Neural progenitor cell (in vitro differentiated cells): Measurements from ENCODE around the gene TNNI2. TPM values are rescaled to one million over a fixed set of nuclear protein-coding genes. Genes with fewer than 3 reads are reported as not detected.

Experiments used
- DNase-seq: peaks from one replicate; pipeline ENCODE4 v3.0.0-alpha.2; 2016; ENCODE audit warnings: low spot score
- H2AFZ ChIP-seq: fragments of 200-600 bp; sonication (generic); replicated peaks from 2 replicates; pipeline ENCODE4 v1.6.1; 2016; ENCODE audit warnings: antibody characterized with exemption
- H3F3A ChIP-seq: fragments of 200-600 bp; sonication (generic); 2 replicates; pipeline ENCODE4 v1.6.1; 2016; ENCODE audit warnings: antibody characterized with exemption, low read depth
- H3K27ac ChIP-seq: fragments of 200-600 bp; sonication (generic); 2 replicates; pipeline ENCODE4 v1.5.1; 2016; ENCODE audit warnings: mild to moderate bottlenecking
- H3K27me3 ChIP-seq: fragments of 200-600 bp; sonication (generic); 2 replicates; pipeline ENCODE4 v1.6.1; 2016; ENCODE audit warnings: mild to moderate bottlenecking, moderate library complexity
- H3K36me3 ChIP-seq: fragments of 200-600 bp; sonication (generic); 2 replicates; pipeline ENCODE4 v1.5.1; 2016
- H3K4me1 ChIP-seq: fragments of 200-600 bp; sonication (generic); 2 replicates; pipeline ENCODE4 v1.6.1; 2016; ENCODE audit warnings: mixed run types
- H3K4me2 ChIP-seq: fragments of 200-600 bp; sonication (generic); 2 replicates; pipeline ENCODE4 v1.6.1; 2016
- H3K4me3 ChIP-seq: fragments of 200-600 bp; sonication (generic); 2 replicates; pipeline ENCODE4 v1.5.1; 2016
- H3K79me2 ChIP-seq: fragments of 200-600 bp; sonication (generic); 2 replicates; pipeline ENCODE4 v1.6.1; 2016; ENCODE audit warnings: low read depth
- H3K9ac ChIP-seq: fragments of 200-600 bp; sonication (generic); 2 replicates; pipeline ENCODE4 v1.6.1; 2016
- H3K9me3 ChIP-seq: fragments of 200-600 bp; sonication (generic); 2 replicates; pipeline ENCODE4 v1.5.1; 2016; ENCODE audit warnings: low read depth
- H4K20me1 ChIP-seq: fragments of 200-600 bp; sonication (generic); 2 replicates; pipeline ENCODE4 v1.6.1; 2016; ENCODE audit warnings: low read depth
- H3K27ac Mint-ChIP-seq: 3 replicates; pipeline ENCODE4 v1.8.0; 2021; ENCODE audit warnings: mixed read lengths
- H3K27me3 Mint-ChIP-seq: 2 replicates; pipeline ENCODE4 v1.8.0; 2022; ENCODE audit warnings: low read depth, mild to moderate bottlenecking, inconsistent platforms, moderate library complexity, mixed read lengths; ENCODE audit not compliant: insufficient read depth
- H3K36me3 Mint-ChIP-seq: 3 replicates; pipeline ENCODE4 v1.8.0; 2021; ENCODE audit warnings: mixed read lengths
- H3K4me1 Mint-ChIP-seq: 3 replicates; pipeline ENCODE4 v1.8.0; 2021; ENCODE audit warnings: mixed read lengths
- H3K4me3 Mint-ChIP-seq: 3 replicates; pipeline ENCODE4 v1.8.0; 2021; ENCODE audit warnings: mild to moderate bottlenecking, moderate library complexity, mixed read lengths
- H3K9me3 Mint-ChIP-seq: 3 replicates; pipeline ENCODE4 v1.8.0; 2020; ENCODE audit warnings: mixed read lengths
- EZH2 ChIP-seq: fragments of 200-600 bp; sonication (generic); IDR thresholded peaks from 2 replicates; pipeline ENCODE4 v1.6.1; 2017; ENCODE audit warnings: antibody characterized with exemption, mild to moderate bottlenecking, moderate library complexity
- EZH2phosphoT487 ChIP-seq: fragments of 200-600 bp; sonication (generic); IDR thresholded peaks from 2 replicates; pipeline ENCODE4 v1.6.1; 2017; ENCODE audit warnings: antibody characterized with exemption
- total RNA-seq: library from RNA; depleted of rRNA; stranded (reverse); fragments of >200 nt; gene quantifications from 2 replicates; pipeline ENCODE4 v1.2.3, GENCODE V29; 2015; ENCODE audit warnings: low replicate concordance
- TF ChIP-seq, protein P1 (sequence below): fragments of 200-600 bp; sonication (generic); IDR thresholded peaks from 2 replicates; pipeline ENCODE4 v1.5.1; 2017; ENCODE audit warnings: antibody characterized with exemption, mild to moderate bottlenecking

Gene TNNI2
- total RNA-seq, 1 donor from 2014 or later, result 2.6 TPM

DNA sequence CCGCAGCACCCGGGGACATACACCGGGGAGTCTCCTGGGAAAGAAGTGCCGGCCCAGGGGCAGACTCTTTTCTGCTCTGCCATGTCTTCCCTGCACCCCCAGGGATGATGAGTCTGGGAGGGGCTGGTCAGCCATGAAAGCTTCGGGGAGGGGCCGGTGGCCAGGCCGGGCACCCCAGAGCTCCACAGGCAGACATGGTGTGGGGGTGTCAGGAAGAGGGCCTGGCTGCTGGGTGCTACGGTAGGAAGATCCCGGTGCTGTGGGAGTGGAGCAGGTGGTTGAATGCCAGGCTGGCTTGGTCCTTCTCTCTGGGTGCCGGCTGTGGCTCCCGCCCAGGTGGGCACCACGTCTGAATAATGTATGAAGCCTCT lies 31.5 kb downstream of the TNNI2 start:
- Histone ChIP-seq H3K79me2 (no peaks in the 10 kb centered on the region), H3K36me3 (no peaks in the 10 kb centered on the region), H3K4me2 (no peak overlapping the region), H2AFZ (no peak overlapping the region), H3F3A (no peaks in the 10 kb centered on the region), H3K4me1 (no peaks in the 10 kb centered on the region), H3K27ac (no peak overlapping the region), H3K27me3 (peaks cover 16% of the 10 kb centered on the region), H3K9ac (no peak overlapping the region), H3K9me3 (no peaks in the 10 kb centered on the region), H3K4me3 (no peak overlapping the region), H4K20me1 (no peaks in the 10 kb centered on the region)
- Mint-ChIP-seq H3K4me3 (no peak overlapping the region), H3K27ac (peak overlapping the region; percentile 66), H3K36me3 (no peaks in the 10 kb centered on the region), H3K4me1 (peaks cover 36% of the 10 kb centered on the region), H3K9me3 (no peaks in the 10 kb centered on the region), H3K27me3 (peaks cover 13% of the 10 kb centered on the region)
- no peak for DNase-seq
- TF ChIP-seq, protein P1, sequence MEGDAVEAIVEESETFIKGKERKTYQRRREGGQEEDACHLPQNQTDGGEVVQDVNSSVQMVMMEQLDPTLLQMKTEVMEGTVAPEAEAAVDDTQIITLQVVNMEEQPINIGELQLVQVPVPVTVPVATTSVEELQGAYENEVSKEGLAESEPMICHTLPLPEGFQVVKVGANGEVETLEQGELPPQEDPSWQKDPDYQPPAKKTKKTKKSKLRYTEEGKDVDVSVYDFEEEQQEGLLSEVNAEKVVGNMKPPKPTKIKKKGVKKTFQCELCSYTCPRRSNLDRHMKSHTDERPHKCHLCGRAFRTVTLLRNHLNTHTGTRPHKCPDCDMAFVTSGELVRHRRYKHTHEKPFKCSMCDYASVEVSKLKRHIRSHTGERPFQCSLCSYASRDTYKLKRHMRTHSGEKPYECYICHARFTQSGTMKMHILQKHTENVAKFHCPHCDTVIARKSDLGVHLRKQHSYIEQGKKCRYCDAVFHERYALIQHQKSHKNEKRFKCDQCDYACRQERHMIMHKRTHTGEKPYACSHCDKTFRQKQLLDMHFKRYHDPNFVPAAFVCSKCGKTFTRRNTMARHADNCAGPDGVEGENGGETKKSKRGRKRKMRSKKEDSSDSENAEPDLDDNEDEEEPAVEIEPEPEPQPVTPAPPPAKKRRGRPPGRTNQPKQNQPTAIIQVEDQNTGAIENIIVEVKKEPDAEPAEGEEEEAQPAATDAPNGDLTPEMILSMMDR, result no peak
- no peak for TF ChIP-seq EZH2
- TF ChIP-seq EZH2phosphoT487, result no peak

DNA sequence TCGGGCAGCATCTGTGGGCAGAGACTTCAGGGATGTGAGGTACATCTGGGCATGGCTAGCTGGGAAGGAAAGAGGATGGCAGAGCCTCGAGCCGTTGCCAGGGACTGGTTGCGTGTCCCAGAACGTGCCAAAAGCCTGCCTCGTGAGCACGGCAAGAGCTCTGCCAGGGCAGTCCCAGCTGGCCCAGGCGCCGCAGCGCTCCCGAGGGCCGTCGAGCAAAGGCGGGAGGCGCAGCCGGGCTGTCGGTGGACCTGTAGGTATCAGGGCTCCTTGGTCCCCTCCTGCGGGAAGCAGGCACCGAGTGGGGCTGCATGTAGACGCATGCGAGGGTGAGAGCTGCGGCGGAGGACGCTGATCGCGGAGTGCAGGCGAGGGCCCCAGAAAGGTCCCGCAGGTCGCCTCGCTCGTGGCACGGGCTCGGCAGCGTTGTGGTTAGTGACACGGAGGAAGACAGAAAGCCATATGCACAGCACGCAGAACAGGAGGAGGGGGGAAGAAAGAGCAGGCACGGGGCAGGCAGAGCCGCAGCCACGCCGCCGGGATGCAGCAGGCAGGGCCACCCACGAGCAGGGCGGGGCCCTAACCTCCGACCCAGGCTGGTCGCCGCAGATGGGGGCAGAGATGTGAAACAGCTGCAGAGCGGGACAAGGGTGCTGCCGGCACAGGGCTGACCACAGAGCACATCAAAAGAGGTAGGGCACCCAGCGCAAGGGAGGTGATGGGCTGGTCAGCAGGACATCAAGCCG lies 32.1 kb downstream of the TNNI2 start:
- Histone ChIP-seq H3K9me3 (no peaks in the 10 kb centered on the region), H3F3A (no peaks in the 10 kb centered on the region), H3K36me3 (no peaks in the 10 kb centered on the region), H3K4me1 (no peaks in the 10 kb centered on the region), H2AFZ (no peak overlapping the region), H3K4me2 (no peak overlapping the region), H3K9ac (no peak overlapping the region), H3K27me3 (peaks cover 16% of the 10 kb centered on the region), H4K20me1 (no peaks in the 10 kb centered on the region), H3K79me2 (no peaks in the 10 kb centered on the region), H3K27ac (no peak overlapping the region), H3K4me3 (no peak overlapping the region)
- H3K36me3 Mint-ChIP-seq, result no peaks in the 10 kb centered on the region
- TF ChIP-seq, protein P1, result no peak
- no peak for TF ChIP-seq EZH2phosphoT487
- no peak for TF ChIP-seq EZH2
- no peaks in the 10 kb centered on the region for H3K9me3 Mint-ChIP-seq
- H3K27me3 Mint-ChIP-seq, result peaks cover 15% of the 10 kb centered on the region
- DNase-seq, result peak; percentile 45
- no peak overlapping the region for H3K4me3 Mint-ChIP-seq
- H3K27ac Mint-ChIP-seq, result peak overlapping the region; percentile 89
- peaks cover 33% of the 10 kb centered on the region for H3K4me1 Mint-ChIP-seq

DNA sequence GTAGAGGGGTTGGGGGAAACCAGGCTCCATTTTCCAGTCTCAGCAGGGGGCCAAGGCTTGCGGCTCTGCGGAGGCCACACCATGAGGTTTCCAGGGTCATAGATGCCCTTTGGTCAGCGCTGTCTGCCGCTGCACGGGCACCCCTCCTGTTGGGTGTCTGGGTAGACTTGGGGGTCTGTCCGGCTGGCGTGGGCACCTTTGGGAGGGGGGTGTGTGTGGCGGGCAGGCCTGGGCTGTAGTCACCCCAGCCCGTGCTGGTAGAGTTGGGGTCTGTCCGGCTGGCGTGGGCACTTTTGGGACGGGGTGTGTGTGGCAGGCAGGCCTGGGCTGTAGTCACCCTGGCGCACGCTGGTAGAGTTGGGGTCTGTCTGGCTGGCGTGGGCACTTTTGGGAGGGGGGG lies 32.8 kb downstream of the TNNI2 start:
- Mint-ChIP-seq H3K4me1 (peaks cover 33% of the 10 kb centered on the region), H3K9me3 (no peaks in the 10 kb centered on the region), H3K27me3 (peaks cover 15% of the 10 kb centered on the region), H3K36me3 (no peaks in the 10 kb centered on the region), H3K27ac (no peak overlapping the region), H3K4me3 (no peak overlapping the region)
- Histone ChIP-seq H4K20me1 (no peaks in the 10 kb centered on the region), H3K9ac (no peak overlapping the region), H3K36me3 (no peaks in the 10 kb centered on the region), H3K79me2 (no peaks in the 10 kb centered on the region), H3F3A (no peaks in the 10 kb centered on the region), H3K27ac (no peak overlapping the region), H3K4me2 (no peak overlapping the region), H3K9me3 (no peaks in the 10 kb centered on the region), H2AFZ (no peak overlapping the region), H3K4me3 (no peak overlapping the region), H3K27me3 (peaks cover 16% of the 10 kb centered on the region), H3K4me1 (no peaks in the 10 kb centered on the region)
- peak; percentile 29 for DNase-seq
- TF ChIP-seq EZH2, result no peak
- no peak for TF ChIP-seq EZH2phosphoT487
- TF ChIP-seq, protein P1, result no peak
